Measurements from ENCODE around the gene CNTNAP1.
A peak's percentile ranks its signal among the peaks of the same experiment; 100 is the strongest.

The CNTNAP1 gene

GRCh38 chr17:42684929-42685556 lies 2.7 kb downstream of the CNTNAP1 start:
- no peak for DNase-seq (ENCODE audit: extremely low read depth in 1 of 2, low read depth in 1 of 2)

- no peak for DNase-seq (ENCODE audit: extremely low read depth in 1 of 2, low read depth in 1 of 2)
These were observed 3.5 kb downstream of the CNTNAP1 start for GRCh38 chr17:42685831-42686230.

- no peak for DNase-seq (ENCODE audit: extremely low read depth in 1 of 2, low read depth in 1 of 2)
These were observed 4.3 kb downstream of the CNTNAP1 start for GRCh38 chr17:42686520-42687128.

- no peak for DNase-seq (ENCODE audit: extremely low read depth in 1 of 2, low read depth in 1 of 2)
These were observed 5.5 kb downstream of the CNTNAP1 start for GRCh38 chr17:42687707-42688320.

- DNase-seq (ENCODE audit: extremely low read depth in 1 of 2, low read depth in 1 of 2) = no peak
These were observed 8.3 kb downstream of the CNTNAP1 start for GRCh38 chr17:42690596-42690995.

GRCh38 chr17:42691021-42691545 lies 8.8 kb downstream of the CNTNAP1 start:
- no peak for DNase-seq (ENCODE audit: extremely low read depth in 1 of 2, low read depth in 1 of 2)

- no peak for DNase-seq (ENCODE audit: extremely low read depth in 1 of 2, low read depth in 1 of 2)
These were observed 10.2 kb downstream of the CNTNAP1 start for GRCh38 chr17:42692489-42692888.

GRCh38 chr17:42694524-42694923 lies 12.2 kb downstream of the CNTNAP1 start:
- no peak for DNase-seq (ENCODE audit: extremely low read depth in 1 of 2, low read depth in 1 of 2)

- no peak for DNase-seq (ENCODE audit: extremely low read depth in 1 of 2, low read depth in 1 of 2)
These were observed 13.2 kb downstream of the CNTNAP1 start for GRCh38 chr17:42695500-42695899.

- no peak for DNase-seq (ENCODE audit: extremely low read depth in 1 of 2, low read depth in 1 of 2)
These were observed 14.9 kb downstream of the CNTNAP1 start for GRCh38 chr17:42697108-42697811.

- DNase-seq (ENCODE audit: extremely low read depth in 1 of 2, low read depth in 1 of 2) = no peak
These were observed 16.5 kb downstream of the CNTNAP1 start for GRCh38 chr17:42698736-42699414.

- DNase-seq (ENCODE audit: extremely low read depth in 1 of 2, low read depth in 1 of 2) = no peak
These were observed 17.0 kb downstream of the CNTNAP1 start for GRCh38 chr17:42699415-42699740.

GRCh38 chr17:42700586-42701289 lies 18.4 kb downstream of the CNTNAP1 start:
- DNase-seq (ENCODE audit: extremely low read depth in 1 of 2, low read depth in 1 of 2) = no peak

GRCh38 chr17:42702446-42702845 lies 20.1 kb downstream of the CNTNAP1 start:
- no peak for DNase-seq (ENCODE audit: extremely low read depth in 1 of 2, low read depth in 1 of 2)

- DNase-seq (ENCODE audit: extremely low read depth in 1 of 2, low read depth in 1 of 2) = no peak
These were observed 22.1 kb downstream of the CNTNAP1 start for GRCh38 chr17:42704490-42704836.

GRCh38 chr17:42704837-42705494 lies 22.6 kb downstream of the CNTNAP1 start:
- DNase-seq (ENCODE audit: extremely low read depth in 1 of 2, low read depth in 1 of 2) = peak; percentile 29 to 52

- DNase-seq (ENCODE audit: extremely low read depth in 1 of 2, low read depth in 1 of 2) = peak; percentile 24 to 56
These were observed 24.4 kb downstream of the CNTNAP1 start for GRCh38 chr17:42706732-42707131.

GRCh38 chr17:42708588-42708987 lies 26.3 kb downstream of the CNTNAP1 start:
- no peak for DNase-seq (ENCODE audit: extremely low read depth in 1 of 2, low read depth in 1 of 2)

- DNase-seq (ENCODE audit: extremely low read depth in 1 of 2, low read depth in 1 of 2) = no peak
These were observed 27.2 kb downstream of the CNTNAP1 start for GRCh38 chr17:42709561-42709960.

- no peak for DNase-seq (ENCODE audit: extremely low read depth in 1 of 2, low read depth in 1 of 2)
These were observed 38.8 kb downstream of the CNTNAP1 start for GRCh38 chr17:42720996-42721583.

Data from stimulated activated CD8-positive, alpha-beta memory T cell treated with anti-CD3 and anti-CD28 coated beads, Interleukin-7, amount 100 ng/mL, for 48 hours (primary cell).